OCI-LY7 (cell line): Measurements from ENCODE around the gene LYZL1. TPM values are rescaled to one million over a fixed set of nuclear protein-coding genes. Genes with fewer than 3 reads are reported as not detected.

Source experiments
- BruUV-seq: library from RNA; stranded (reverse); fragments of 400-500 nt; replicated peaks from 2 replicates; lab custom pipeline; 2021; lab: Mats Ljungman, UMichigan
- CTCF ChIA-PET: fragments of 300-600 bp; sonication (Branson Sonifier 250); formaldehyde crosslinking; loops from one replicate; lab custom pipeline; 2022; ENCODE audit warnings: antibody characterized with exemption; ENCODE audit not compliant: unreplicated experiment; lab: Charles Lee
- POLR2A ChIA-PET: fragments of 300-600 bp; sonication (Branson Sonifier 250); formaldehyde crosslinking; loops from one replicate; lab custom pipeline; 2022; ENCODE audit warnings: antibody characterized with exemption; lab: Charles Lee
- DNase-seq: peaks from one replicate; pipeline ENCODE4 v3.0.0-alpha.2; 2015; ENCODE audit warnings: low spot score
- H2AFZ ChIP-seq: fragments of 200-600 bp; sonication (generic), shearing (Covaris generic); 2 replicates; pipeline ENCODE4 v1.6.1; 2014; ENCODE audit warnings: mild to moderate bottlenecking, antibody characterized with exemption, low read length, moderate library complexity
- H3K27ac ChIP-seq: fragments of 200-600 bp; sonication (generic); 2 replicates; pipeline ENCODE4 v1.5.1; 2014; ENCODE audit warnings: mixed run types, low read depth, mild to moderate bottlenecking, moderate library complexity, low read length, inconsistent platforms; ENCODE audit not compliant: poor library complexity, severe bottlenecking
- H3K36me3 ChIP-seq: fragments of 200-600 bp; sonication (generic); 2 replicates; pipeline ENCODE4 v1.6.1; 2014; ENCODE audit warnings: mild to moderate bottlenecking, antibody characterized with exemption, low read length, moderate library complexity, mixed read lengths; ENCODE audit not compliant: insufficient read depth
- H3K4me1 ChIP-seq: fragments of 200-600 bp; sonication (generic); 2 replicates; pipeline ENCODE4 v1.5.1; 2014; ENCODE audit warnings: mild to moderate bottlenecking, low read length; ENCODE audit not compliant: insufficient read depth, poor library complexity, severe bottlenecking
- H3K4me2 ChIP-seq: fragments of 200-600 bp; sonication (generic); 2 replicates; pipeline ENCODE4 v1.6.1; 2014; ENCODE audit warnings: mild to moderate bottlenecking, low read length
- H3K4me3 ChIP-seq: fragments of 200-600 bp; sonication (generic); 2 replicates; pipeline ENCODE4 v1.5.1; 2014; ENCODE audit warnings: mild to moderate bottlenecking, low read depth, low read length; ENCODE audit not compliant: poor library complexity, severe bottlenecking
- H3K79me2 ChIP-seq: fragments of 200-600 bp; sonication (generic); 2 replicates; pipeline ENCODE4 v1.6.1; 2016; ENCODE audit warnings: low read depth, mild to moderate bottlenecking, low read length, moderate library complexity, mixed read lengths; ENCODE audit not compliant: insufficient read depth
- H3K9me2 ChIP-seq: fragments of 200-600 bp; sonication (generic); 2 replicates; pipeline ENCODE4 v1.6.1; 2016; ENCODE audit warnings: mild to moderate bottlenecking, low read length, mixed read lengths; ENCODE audit not compliant: insufficient read depth
- H3K9me3 ChIP-seq: fragments of 200-600 bp; sonication (generic); 2 replicates; pipeline ENCODE4 v1.6.1; 2014; ENCODE audit warnings: mild to moderate bottlenecking, mixed run types, low read length, mixed read lengths
- H4K20me1 ChIP-seq: fragments of 200-600 bp; sonication (generic); 2 replicates; pipeline ENCODE4 v1.6.1; 2014; ENCODE audit warnings: mild to moderate bottlenecking, antibody characterized with exemption, low read length, moderate library complexity, mixed read lengths; ENCODE audit not compliant: insufficient read depth
- EZH2phosphoT487 ChIP-seq: fragments of 200-600 bp; sonication (generic); IDR thresholded peaks from 2 replicates; pipeline ENCODE4 v1.6.1; 2018; ENCODE audit warnings: low read depth, borderline replicate concordance, mild to moderate bottlenecking, mixed run types, antibody characterized with exemption, low read length, moderate library complexity, mixed read lengths
- intact Hi-C: fragments of 100-400 bp; cut with micrococcal nuclease; formaldehyde crosslinking; loops from one replicate; pipeline ENCODE4 v1.10.0; 2022; ENCODE audit not compliant: unreplicated experiment
- total RNA-seq, 2 experiments: library from RNA; depleted of rRNA in 1 of 2; stranded (reverse); fragments of >200 nt in 1 of 2; shearing (Covaris generic) in 1 of 2; gene quantifications; 2 replicates each; pipeline ENCODE4 v1.2.3, GENCODE V29; 2014 to 2022
- TF ChIP-seq, protein P1 (sequence below): fragments of 200-600 bp; sonication (generic); conservative IDR thresholded peaks from 2 replicates; pipeline ENCODE4 v1.5.1; 2014; ENCODE audit warnings: mild to moderate bottlenecking, antibody characterized with exemption, low read length, moderate library complexity, mixed read lengths

LYZL1 gene
- total RNA-seq, 2 experiments from 2014 or later: not detected

DNA sequence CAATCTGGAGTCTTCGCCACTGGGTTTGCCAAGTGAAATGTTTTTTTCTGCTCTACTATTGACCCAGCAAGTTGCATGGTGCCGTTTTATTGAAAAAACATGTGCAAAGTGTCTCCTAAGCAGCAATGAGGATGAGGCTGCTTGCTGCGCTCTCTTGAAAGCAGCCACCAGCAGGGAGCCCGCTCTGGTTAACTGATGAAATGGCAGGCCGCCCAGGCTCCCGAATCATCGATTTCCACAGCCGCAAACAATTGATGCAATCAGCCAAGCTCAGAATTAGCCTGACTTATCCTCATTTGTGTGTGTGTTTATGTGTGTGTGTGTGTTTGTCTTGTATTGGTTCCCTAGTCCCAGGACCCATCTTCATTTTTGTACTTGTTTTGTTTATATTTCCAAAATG is 22.2 kb upstream of the LYZL1 start:
- no peak overlapping the region for H3K27ac ChIP-seq
- no peak overlapping the region for H3K4me2 ChIP-seq
- no peaks in the 10 kb centered on the region for H3K9me3 ChIP-seq
- ChIA-PET CTCF (no interaction called here), POLR2A (no interaction called here)
- H3K36me3 ChIP-seq: no peaks in the 10 kb centered on the region
- H3K4me3 ChIP-seq: no peak overlapping the region
- H4K20me1 ChIP-seq: no peaks in the 10 kb centered on the region
- no peaks in the 10 kb centered on the region for H3K4me1 ChIP-seq
- H3K9me2 ChIP-seq: no peaks in the 10 kb centered on the region
- intact Hi-C loops: no loop called here
- BruUV-seq: no TSS peak
- DNase-seq: no peak
- no peaks in the 10 kb centered on the region for H3K79me2 ChIP-seq
- no peak for TF ChIP-seq EZH2phosphoT487
- TF ChIP-seq, protein P1, sequence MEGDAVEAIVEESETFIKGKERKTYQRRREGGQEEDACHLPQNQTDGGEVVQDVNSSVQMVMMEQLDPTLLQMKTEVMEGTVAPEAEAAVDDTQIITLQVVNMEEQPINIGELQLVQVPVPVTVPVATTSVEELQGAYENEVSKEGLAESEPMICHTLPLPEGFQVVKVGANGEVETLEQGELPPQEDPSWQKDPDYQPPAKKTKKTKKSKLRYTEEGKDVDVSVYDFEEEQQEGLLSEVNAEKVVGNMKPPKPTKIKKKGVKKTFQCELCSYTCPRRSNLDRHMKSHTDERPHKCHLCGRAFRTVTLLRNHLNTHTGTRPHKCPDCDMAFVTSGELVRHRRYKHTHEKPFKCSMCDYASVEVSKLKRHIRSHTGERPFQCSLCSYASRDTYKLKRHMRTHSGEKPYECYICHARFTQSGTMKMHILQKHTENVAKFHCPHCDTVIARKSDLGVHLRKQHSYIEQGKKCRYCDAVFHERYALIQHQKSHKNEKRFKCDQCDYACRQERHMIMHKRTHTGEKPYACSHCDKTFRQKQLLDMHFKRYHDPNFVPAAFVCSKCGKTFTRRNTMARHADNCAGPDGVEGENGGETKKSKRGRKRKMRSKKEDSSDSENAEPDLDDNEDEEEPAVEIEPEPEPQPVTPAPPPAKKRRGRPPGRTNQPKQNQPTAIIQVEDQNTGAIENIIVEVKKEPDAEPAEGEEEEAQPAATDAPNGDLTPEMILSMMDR: no peak
- no peak overlapping the region for H2AFZ ChIP-seq

DNA sequence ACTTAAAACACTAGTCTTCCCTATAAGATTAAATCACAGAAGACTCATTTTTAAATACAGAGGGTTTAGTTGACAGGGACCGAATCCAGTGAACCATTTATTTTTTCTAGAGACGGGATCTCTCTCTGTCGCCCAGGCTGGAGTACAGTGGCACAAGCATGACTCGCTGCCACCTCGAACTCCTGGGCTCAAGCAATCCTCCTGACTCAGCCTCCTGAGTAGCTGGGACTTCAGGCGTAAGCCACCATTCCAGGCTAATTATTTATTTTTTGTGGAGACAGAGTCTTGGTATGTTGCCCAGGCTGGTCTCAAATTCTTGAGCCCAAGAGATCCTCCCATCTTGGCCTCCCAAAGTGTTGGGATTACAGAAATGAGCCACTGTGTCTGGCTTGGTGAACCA is 20.9 kb upstream of the LYZL1 start:
- DNase-seq: no peak
- BruUV-seq: no TSS peak
- TF ChIP-seq EZH2phosphoT487: no peak
- TF ChIP-seq, protein P1: no peak
- H3K27ac ChIP-seq: no peak overlapping the region
- H3K9me2 ChIP-seq: no peaks in the 10 kb centered on the region
- intact Hi-C loops: no loop called here
- no peaks in the 10 kb centered on the region for H3K9me3 ChIP-seq
- no peaks in the 10 kb centered on the region for H3K36me3 ChIP-seq
- POLR2A ChIA-PET: no interaction called here
- no peaks in the 10 kb centered on the region for H3K4me1 ChIP-seq
- CTCF ChIA-PET: no interaction called here
- H3K4me2 ChIP-seq: no peak overlapping the region
- no peak overlapping the region for H3K4me3 ChIP-seq
- no peaks in the 10 kb centered on the region for H3K79me2 ChIP-seq
- H2AFZ ChIP-seq: no peak overlapping the region
- H4K20me1 ChIP-seq: no peaks in the 10 kb centered on the region

DNA sequence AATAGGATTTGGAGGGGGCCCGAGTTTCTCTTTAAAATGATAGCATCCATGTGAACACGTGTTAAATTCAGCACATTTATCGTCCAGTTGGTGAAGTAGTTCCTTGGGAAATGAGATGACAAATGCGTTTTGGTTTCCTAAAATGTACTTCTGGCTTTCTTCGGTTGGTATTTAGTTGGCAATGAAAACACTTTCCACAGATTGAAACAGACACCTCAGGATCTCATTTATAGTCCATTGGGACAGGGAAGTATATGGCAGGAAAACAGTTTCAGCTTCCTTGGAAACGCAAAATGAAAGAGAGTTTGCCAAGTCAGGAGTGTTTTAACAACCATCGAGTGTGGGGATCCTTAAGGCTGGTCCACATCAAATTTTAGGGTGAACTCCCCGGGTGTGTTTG is 19.4 kb upstream of the LYZL1 start:
- intact Hi-C loops: no loop called here
- BruUV-seq: no TSS peak
- Histone ChIP-seq H3K9me3 (no peaks in the 10 kb centered on the region), H3K4me3 (no peak overlapping the region), H4K20me1 (no peaks in the 10 kb centered on the region), H3K4me2 (no peak overlapping the region), H3K4me1 (no peaks in the 10 kb centered on the region), H3K27ac (no peak overlapping the region), H2AFZ (no peak overlapping the region), H3K36me3 (no peaks in the 10 kb centered on the region), H3K9me2 (no peaks in the 10 kb centered on the region), H3K79me2 (no peaks in the 10 kb centered on the region)
- POLR2A ChIA-PET: no interaction called here
- CTCF ChIA-PET: no interaction called here
- TF ChIP-seq, protein P1: no peak
- no peak for TF ChIP-seq EZH2phosphoT487
- no peak for DNase-seq
